AG04449 (cell line): Measurements from ENCODE around the gene AFG1L.
"Not testable (repeated sequence)": the region's sequence is repeated elsewhere in the genome, so short reads cannot be mapped to it uniquely, and the experiment has no call there.

ENCODE experiments used
- CTCF ChIA-PET: fragments of 350-600 bp; formaldehyde crosslinking; extraction: SDS; loops from one replicate; lab custom pipeline; 2021; ENCODE audit warnings: antibody characterized with exemption; lab: Yijun Ruan, JAX
- POLR2A ChIA-PET: fragments of 400-600, 350-600 bp; formaldehyde crosslinking; extraction: SDS; loops from one replicate; lab custom pipeline; 2020; ENCODE audit warnings: antibody characterized with exemption, inconsistent platforms; lab: Yijun Ruan, JAX
- DNase-seq: peaks from one replicate; pipeline ENCODE4 v3.0.0-alpha.2; 2010; ENCODE audit warnings: low read depth, low spot score
- H3K4me3 ChIP-seq: 2 replicates; pipeline ENCODE4 v1.5.1; 2011; ENCODE audit warnings: low read depth, mild to moderate bottlenecking, control low read depth, low read length
- TF ChIP-seq, protein P1 (sequence below): IDR thresholded peaks from one replicate; pipeline ENCODE4 v1.5.1; 2011; ENCODE audit warnings: mild to moderate bottlenecking, moderate library complexity, low read length, control low read depth, inconsistent platforms; ENCODE audit not compliant: insufficient read depth; ENCODE audit errors: missing control alignments

AFG1L gene

DNA sequence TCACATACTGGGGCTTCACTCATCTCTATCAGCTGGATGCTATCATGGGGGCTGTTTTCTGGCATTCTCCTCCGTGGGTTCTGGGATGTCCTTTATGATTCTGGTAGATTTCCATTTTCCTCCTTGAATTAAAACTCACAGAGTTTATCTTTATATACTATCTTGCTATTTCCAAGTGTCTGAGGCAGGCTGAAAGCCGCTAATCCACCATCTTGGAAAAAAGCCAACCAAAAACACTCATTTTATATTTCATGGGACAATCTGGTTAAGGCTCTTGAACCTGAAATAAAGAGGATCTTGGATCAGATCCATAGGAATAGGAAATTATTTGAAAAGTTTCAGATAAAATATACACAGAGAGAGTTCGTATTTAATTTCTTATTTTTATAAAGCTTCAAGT, 86.0 kb downstream of the AFG1L start:
- H3K4me3 ChIP-seq = no peak overlapping the region
- no peak for DNase-seq
- CTCF ChIA-PET = no interaction called here
- POLR2A ChIA-PET = no interaction called here
- TF ChIP-seq, protein P1, sequence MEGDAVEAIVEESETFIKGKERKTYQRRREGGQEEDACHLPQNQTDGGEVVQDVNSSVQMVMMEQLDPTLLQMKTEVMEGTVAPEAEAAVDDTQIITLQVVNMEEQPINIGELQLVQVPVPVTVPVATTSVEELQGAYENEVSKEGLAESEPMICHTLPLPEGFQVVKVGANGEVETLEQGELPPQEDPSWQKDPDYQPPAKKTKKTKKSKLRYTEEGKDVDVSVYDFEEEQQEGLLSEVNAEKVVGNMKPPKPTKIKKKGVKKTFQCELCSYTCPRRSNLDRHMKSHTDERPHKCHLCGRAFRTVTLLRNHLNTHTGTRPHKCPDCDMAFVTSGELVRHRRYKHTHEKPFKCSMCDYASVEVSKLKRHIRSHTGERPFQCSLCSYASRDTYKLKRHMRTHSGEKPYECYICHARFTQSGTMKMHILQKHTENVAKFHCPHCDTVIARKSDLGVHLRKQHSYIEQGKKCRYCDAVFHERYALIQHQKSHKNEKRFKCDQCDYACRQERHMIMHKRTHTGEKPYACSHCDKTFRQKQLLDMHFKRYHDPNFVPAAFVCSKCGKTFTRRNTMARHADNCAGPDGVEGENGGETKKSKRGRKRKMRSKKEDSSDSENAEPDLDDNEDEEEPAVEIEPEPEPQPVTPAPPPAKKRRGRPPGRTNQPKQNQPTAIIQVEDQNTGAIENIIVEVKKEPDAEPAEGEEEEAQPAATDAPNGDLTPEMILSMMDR = no peak

DNA sequence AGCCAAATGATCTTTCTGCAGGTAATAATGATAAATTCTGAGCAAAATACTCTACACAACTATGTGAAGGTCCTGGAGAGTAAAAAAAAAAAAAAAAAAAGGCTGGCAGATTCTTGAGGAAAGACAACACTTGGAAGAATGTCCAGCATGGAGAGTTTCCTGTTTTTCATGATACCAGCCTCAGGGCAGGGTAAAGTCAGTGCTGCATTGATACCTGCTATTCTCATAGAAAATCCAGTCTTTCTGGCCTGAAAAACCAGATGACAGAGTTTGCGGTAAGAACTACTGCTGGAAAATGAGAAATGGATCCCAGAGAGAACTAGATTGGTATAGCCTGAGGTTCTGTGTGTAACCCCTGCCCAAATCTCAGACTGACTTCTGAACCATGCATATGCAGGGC, 89.1 kb downstream of the AFG1L start:
- no peak overlapping the region for H3K4me3 ChIP-seq
- DNase-seq = no peak
- ChIA-PET CTCF (no interaction called here), POLR2A (no interaction called here)
- TF ChIP-seq, protein P1 = no peak

DNA sequence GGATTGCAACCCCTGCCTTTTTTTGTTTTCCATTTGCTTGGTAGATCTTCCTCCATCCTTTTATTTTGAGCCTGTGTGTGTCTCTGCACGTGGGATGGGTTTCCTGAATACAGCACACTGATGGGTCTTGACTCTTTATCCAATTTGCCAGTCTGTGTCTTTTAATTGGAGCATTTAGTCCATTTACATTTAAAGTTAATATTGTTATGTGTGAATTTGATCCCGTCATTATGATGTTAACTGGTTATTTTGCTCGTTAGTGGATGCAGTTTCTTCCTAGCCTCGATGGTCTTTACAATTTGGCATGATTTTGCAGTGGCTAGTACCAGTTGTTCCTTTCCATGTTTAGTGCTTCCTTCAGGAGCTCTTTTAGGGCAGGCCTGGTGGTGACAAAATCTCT, 94.3 kb downstream of the AFG1L start:
- POLR2A ChIA-PET, CTCF ChIA-PET, DNase-seq, H3K4me3 ChIP-seq: not testable (repeated sequence)

DNA sequence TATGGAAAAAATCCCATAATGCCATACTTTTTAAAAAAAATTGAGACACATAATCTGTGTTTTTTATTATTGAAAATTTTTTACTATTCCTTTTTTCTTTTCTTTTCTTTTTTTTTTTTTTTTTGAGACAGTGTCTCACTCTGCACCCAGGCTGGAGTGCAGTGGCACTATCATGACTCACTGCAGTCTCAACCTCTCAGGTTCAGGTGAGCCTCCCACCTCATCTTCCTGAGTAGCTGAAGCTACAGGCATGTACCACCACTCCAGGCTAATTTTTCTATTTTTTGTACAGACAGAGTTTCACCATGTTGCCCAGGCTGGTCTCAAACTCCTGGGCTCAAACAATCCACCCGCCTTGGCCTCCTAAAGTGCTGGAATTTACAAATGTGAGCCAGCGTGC, 100.4 kb downstream of the AFG1L start:
- TF ChIP-seq, protein P1 = no peak
- ChIA-PET POLR2A (no interaction called here), CTCF (no interaction called here)
- no peak overlapping the region for H3K4me3 ChIP-seq
- DNase-seq = no peak

DNA sequence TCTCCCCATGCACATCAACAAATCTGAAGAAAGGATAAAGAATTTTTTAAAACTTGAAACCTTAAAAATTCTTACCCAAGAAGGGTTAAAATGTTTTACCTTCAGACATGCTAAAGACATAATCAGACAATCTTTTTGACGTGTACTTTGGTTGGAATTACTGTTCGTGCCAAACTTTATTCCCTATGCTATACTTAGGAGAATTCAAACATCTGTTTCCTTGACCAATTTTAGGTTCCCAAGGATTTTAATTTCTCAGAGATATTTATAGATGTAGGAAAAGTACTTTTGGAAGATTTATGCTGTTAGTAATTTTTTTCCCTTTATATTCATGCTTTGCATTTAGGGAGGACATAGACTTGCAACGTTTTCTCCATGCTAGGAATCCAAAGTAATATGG, 108.4 kb downstream of the AFG1L start:
- TF ChIP-seq, protein P1 = no peak
- no peak overlapping the region for H3K4me3 ChIP-seq
- DNase-seq = no peak
- ChIA-PET POLR2A (no interaction called here), CTCF (interaction anchor here (1.0 kb wide), 1 partner anchor 151 kb away, joined by 3 read pairs; no protein-coding TSS in a partner anchor)

DNA sequence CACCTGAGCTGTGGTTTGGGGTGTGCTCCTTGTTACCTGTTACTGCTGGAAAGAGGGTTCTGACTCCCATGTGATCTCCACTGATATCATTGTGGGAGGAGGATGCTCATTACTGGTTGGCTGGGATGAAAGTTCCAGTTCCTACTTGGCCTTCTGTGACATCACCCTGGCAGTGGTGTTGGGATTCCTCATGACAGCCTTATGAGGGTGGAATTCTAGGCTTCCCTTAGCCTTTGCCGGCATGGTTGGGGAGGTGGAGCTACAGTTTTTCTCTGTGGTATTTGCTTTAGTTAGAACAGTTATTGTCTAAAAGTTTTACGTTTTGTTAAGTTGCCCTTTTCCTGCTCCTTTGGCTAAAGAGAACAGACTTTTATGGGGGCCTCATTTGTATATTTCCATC, 112.1 kb downstream of the AFG1L start:
- H3K4me3 ChIP-seq = no peak overlapping the region
- DNase-seq = no peak
- CTCF ChIA-PET = no interaction called here
- TF ChIP-seq, protein P1 = no peak
- POLR2A ChIA-PET = no interaction called here
